NT2/D1 (cell line): ENCODE results near the gene SEMA6C.

Experiments used
- YY1 ChIP-seq: IDR thresholded peaks from 2 replicates; pipeline ENCODE4 v1.6.1; 2011; ENCODE audit not compliant: insufficient read length, insufficient read depth
- ZNF274 ChIP-seq: IDR thresholded peaks from 2 replicates; pipeline ENCODE4 v1.6.1; 2011; ENCODE audit warnings: mild to moderate bottlenecking, low read depth, low read length

GRCh38 chr1:151165281-151165737 is 18.9 kb upstream of the SEMA6C start:
- TF ChIP-seq YY1, result no peak
- no peak for TF ChIP-seq ZNF274
